ENCODE measurements around the gene IRAK1BP1.
A peak's percentile ranks its signal among the peaks of the same experiment; 100 is the strongest.
"Not testable (repeated sequence)": the region's sequence is repeated elsewhere in the genome, so short reads cannot be mapped to it uniquely, and the experiment has no call there.

Gene IRAK1BP1

DNA sequence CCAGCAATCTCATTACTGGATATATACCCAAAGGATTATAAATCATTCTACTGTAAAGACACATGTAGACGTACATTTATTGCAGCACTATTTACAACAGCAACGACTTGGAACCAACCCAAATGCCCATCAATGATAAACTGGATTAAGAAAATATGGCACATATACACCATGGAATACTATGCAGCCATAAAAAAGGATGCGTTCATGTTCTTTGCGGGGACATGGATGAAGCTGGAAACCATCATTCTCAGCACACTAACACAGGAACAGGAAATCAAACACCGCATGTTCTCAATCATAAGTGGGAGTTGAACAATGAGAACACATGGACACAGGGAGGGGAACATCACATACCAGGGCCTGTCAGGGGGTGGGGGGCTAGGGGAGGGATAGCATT, 22.6 kb downstream of the IRAK1BP1 start:
- DNase-seq (ENCODE audit: low read depth), result not testable (repeated sequence)

DNA sequence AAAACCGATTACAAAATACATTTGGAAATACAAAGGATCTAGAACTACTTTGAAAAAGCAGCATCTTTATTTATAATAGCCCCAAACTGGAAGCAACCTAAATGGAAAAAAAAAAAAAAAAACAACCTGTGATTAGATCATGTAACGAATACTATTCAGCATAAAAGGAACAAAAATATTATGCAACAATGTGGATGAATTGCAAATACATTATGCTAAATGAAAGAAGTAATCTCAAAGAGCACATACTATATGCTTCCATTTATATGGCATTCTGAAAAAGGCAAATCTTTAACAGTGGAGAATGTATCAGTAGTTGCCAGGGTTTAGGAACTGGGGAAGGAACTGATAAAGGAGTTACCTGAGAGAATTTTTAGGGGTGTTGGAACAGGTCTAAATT, 28.9 kb downstream of the IRAK1BP1 start:
- no peak for DNase-seq (ENCODE audit: low read depth)

- DNase-seq (ENCODE audit: low read depth), result no peak
Measured at GRCh38 chr6:78908621-78909020, 41.3 kb downstream of the IRAK1BP1 start.

DNA sequence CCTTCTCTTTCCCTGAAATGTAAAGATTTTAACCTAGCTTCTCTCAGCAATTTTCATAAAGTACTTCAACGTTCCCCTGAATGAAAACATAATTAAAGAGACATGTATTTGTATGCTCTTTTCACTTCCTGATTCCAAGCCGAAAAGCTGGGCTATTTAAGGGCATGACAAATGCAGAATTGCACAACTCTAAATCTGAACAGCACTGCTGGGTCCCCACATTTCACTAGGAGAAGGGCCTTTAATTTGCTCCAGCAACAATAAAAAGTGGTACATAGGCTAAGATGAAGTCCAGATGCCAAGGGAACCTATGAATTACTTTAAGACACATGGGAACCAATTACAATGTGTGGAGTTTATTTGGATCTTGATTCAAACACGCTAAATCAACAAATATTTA, 42.0 kb downstream of the IRAK1BP1 start:
- DNase-seq (ENCODE audit: low read depth), result peak; percentile 41

- DNase-seq (ENCODE audit: low read depth), result no peak
Measured at GRCh38 chr6:78910010-78910409, 42.7 kb downstream of the IRAK1BP1 start.

- no peak for DNase-seq (ENCODE audit: low read depth)
Measured at GRCh38 chr6:78910591-78911171, 43.3 kb downstream of the IRAK1BP1 start.

DNA sequence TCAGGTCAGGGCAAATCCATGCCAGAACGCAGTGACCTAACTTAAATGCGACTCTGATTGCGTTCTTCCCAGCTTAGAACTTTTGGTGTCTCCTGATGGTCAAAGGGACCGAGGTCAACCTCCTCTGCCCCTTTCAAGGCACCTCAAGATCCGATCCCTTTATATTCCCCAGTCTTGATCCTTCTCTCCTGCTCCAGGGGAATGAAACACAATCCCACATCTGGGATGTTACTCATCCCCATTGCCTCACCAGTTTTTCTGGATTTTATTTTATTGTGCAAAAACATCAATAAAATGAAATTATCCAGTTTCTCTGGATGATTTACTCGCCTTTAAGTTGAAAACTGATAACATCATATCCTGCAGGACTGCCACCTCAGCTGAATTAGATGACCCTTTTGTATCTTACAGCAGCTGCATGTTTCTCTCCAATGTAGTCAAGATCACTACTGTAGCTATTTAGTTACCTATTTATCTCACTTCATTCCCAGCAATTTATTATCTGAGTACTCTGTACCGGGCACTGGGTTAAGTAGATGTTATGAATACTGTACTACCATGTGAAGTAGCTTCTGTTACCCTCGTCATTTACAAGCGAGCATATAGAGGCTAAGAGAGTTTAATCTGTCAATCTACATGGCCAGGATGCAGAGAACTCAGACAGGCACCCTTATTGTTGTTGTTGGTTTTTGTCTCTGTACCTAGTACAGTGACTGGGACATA, 44.0 kb downstream of the IRAK1BP1 start:
- no peak for DNase-seq (ENCODE audit: low read depth)

GRCh38 chr6:78916411-78916810, 49.1 kb downstream of the IRAK1BP1 start:
- no peak for DNase-seq (ENCODE audit: low read depth)

GRCh38 chr6:78917788-78918187, 50.4 kb downstream of the IRAK1BP1 start:
- no peak for DNase-seq (ENCODE audit: low read depth)

DNA sequence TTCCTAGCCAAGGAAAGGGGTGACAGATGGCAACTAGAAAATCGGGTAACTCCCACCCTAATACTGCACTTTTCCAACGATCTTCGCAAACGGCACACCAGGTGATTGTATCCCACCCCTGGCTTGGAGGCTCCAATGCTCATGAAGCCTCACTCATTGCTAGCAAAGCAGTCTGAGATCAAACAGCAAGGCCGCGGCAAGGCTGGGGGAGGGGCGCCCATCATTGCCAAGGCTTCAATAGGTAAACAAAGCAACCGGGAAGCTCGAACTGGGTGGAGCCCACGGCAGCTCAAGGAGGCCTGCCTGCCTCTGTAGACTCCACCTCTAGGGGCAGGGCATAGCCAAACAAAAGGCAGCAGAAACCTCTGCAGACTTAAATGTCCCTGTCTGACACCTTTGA, 53.8 kb downstream of the IRAK1BP1 start:
- not testable (repeated sequence) for DNase-seq (ENCODE audit: low read depth)

- no peak for DNase-seq (ENCODE audit: low read depth)
Measured at GRCh38 chr6:78925317-78925716, 58.0 kb downstream of the IRAK1BP1 start.

- DNase-seq (ENCODE audit: low read depth), result no peak
Measured at GRCh38 chr6:78935553-78935952, 68.2 kb downstream of the IRAK1BP1 start.

DNA sequence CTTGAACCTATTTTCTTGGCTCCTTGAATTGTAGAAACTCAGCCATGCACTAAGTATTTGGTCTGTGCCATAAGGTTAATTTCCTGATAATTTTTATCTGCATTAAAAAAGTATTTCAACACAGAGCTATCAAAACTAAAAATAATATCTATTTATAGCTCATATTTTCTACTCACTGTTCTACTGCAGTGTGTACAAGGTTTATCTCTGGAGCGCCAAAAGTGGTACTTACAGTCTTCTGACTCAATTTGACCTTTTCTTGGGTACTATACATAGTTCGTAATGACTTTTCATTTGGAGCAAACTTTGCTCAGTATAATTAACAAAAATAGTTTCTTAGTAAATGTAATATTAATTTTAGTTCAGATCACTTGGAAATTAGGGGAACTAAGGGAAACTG, 69.2 kb downstream of the IRAK1BP1 start:
- DNase-seq (ENCODE audit: low read depth), result no peak

GRCh38 chr6:78942446-78942845, 75.1 kb downstream of the IRAK1BP1 start:
- DNase-seq (ENCODE audit: low read depth), result no peak

GRCh38 chr6:78947529-78947928, 80.2 kb downstream of the IRAK1BP1 start:
- DNase-seq (ENCODE audit: low read depth), result peak; percentile 60

DNA sequence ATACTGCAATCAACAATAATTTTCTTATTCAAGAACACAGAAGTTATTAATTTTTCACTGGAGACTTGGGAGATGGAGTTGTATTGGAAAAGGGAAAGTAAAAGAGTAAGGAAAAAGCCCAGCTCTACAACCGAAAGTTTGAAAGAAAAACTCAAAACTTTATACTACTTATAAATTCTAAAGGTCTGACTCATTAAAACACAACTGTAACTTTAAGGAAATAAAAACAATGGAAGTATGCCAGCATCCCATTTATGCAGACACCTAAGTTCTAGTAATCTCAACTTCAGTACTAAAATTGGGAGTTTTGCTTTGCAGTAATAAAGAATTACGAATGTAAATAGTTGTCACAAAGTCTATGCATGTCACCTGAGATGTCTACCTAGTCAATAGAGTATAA, 80.6 kb downstream of the IRAK1BP1 start:
- peak; percentile 37 for DNase-seq (ENCODE audit: low read depth)

- no peak for DNase-seq (ENCODE audit: low read depth)
Measured at GRCh38 chr6:78948785-78949184, 81.4 kb downstream of the IRAK1BP1 start.

- no peak for DNase-seq (ENCODE audit: low read depth)
Measured at GRCh38 chr6:78952362-78952761, 85.0 kb downstream of the IRAK1BP1 start.

All from non-pigmented ciliary epithelial cell (primary cell).